T47D (cell line): Measurements from ENCODE around the gene CDC23.
"Not testable (repeated sequence)": the region's sequence is repeated elsewhere in the genome, so short reads cannot be mapped to it uniquely, and the experiment has no call there.

Experiments used
- DNase-seq, 2 experiments: peaks; one replicate each; pipeline versions ENCODE4 v3.0.0 to v3.0.0-alpha.2; 2011 to 2012; ENCODE audit warnings: low read depth in 1 of 2, low spot score in 1 of 2
- JUND ChIP-seq: IDR thresholded peaks from 2 replicates; pipeline ENCODE4 v1.6.1; 2012; ENCODE audit warnings: low read depth
- in situ Hi-C: cut with HindIII; loops from 2 replicates; pipeline ENCODE4 v1.10.0; 2016; ENCODE audit warnings: low sequenced_read_pairs, low pct_unique_long_range_greater_than_20kb

The CDC23 gene

DNA sequence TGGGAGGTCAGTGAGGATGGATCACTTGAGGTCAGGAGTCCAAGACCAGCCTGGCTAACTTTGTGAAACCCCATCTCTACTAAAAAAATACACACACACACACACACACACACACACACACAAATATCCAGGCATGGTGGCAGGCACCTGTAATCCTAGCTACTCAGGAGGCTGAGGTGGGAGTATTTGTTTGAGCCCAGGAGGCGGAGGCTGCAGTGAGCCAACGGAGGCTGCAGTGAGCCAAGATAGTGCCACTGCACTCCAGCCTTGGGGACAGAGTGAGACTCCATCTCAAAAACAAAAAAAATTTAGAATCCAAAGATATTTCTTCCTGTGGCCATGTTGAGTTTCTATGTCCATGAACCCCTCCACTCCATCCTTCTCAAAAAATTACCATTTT is 21.5 kb upstream of the CDC23 start:
- no peak for TF ChIP-seq JUND
- no peak for DNase-seq
- in situ Hi-C loops, result no loop called here

DNA sequence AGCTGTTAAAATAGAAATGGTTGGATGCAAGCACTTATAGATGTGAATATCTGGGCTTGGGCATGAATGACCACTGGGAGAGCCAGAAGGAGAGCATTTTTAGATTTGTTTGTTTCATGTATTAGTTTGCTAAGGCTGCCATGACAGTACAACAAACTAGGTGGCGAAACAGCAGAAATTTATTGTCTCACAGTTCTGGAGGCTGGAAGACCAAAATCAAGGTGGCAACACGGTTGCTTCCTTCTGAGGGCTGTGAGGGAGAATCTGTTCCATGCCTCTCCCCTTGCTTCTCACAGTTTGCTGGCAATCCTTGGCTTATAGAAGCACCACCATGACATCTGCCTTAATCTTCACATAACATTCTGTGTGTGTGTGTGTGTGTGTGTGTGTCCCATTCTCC is 20.2 kb upstream of the CDC23 start:
- TF ChIP-seq JUND, result no peak
- DNase-seq, result no peak
- in situ Hi-C loops, result no loop called here

DNA sequence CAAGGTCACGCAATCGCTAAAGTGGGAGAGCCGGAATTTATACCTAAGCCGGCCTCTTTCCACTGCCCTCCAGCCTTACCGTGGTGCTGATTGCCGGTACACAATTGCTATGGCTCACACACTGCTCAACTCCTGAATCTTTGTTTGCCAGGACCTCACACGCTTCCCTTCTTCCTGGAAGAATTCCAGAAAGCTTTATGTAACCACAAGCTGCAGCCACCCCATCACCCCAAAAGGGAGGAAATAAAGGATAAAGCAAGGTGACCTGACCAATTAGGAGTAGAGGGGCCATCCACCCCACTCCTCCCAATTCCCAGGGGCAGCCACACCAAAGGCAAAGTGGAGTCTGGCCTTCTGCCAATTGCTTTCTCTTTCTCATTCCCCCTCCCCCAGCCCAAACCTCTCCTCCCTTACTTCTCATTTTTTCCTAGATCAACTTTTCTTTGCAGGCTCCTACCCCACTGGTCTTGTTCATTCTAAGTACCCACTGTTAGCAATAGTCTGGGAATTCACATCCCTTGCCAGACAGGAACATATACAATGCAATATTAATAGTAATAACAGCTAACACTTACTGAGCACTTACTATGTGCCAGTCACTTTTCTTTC is 18.0 kb upstream of the CDC23 start:
- peak in 1 of 2 experiments; percentile 36 for DNase-seq
- TF ChIP-seq JUND, result no peak

GRCh38 chr5:138230261-138230660 is 17.1 kb upstream of the CDC23 start:
- TF ChIP-seq JUND, result no peak
- in situ Hi-C loops, result no loop called here
- no peak for DNase-seq

More for the DNA sequence above, 18.0 kb upstream of the CDC23 start:
- in situ Hi-C loops, result no loop called here

- no peak for TF ChIP-seq JUND
- in situ Hi-C loops, result no loop called here
- DNase-seq, result no peak
These were observed 16.3 kb upstream of the CDC23 start for GRCh38 chr5:138229387-138229786.

DNA sequence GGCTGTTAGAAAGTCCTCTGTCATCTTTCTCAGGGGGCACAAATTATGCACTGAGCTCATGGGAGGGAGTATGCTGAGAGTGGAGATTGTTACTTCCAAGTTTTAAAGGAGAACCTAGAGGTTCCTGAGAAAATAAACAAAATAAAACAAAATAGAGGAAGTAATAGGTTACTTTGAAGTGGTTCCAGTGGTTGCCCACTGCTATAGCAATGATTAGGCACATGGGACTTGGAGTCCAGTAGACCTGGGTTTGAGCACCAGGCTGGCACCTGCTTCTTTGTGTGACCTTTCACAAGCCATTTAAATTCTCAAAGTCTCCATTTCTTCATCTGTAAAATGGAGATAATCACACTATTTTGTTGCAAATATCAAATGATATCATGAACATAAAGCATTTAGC is 13.8 kb upstream of the CDC23 start:
- in situ Hi-C loops, result no loop called here
- TF ChIP-seq JUND, result no peak
- DNase-seq, result no peak

- in situ Hi-C loops, result no loop called here
- no peak for TF ChIP-seq JUND
- DNase-seq, result no peak
These were observed 11.6 kb upstream of the CDC23 start for GRCh38 chr5:138224712-138225111.

GRCh38 chr5:138223532-138223931 is 10.4 kb upstream of the CDC23 start:
- in situ Hi-C loops, result no loop called here
- no peak for DNase-seq
- no peak for TF ChIP-seq JUND

DNA sequence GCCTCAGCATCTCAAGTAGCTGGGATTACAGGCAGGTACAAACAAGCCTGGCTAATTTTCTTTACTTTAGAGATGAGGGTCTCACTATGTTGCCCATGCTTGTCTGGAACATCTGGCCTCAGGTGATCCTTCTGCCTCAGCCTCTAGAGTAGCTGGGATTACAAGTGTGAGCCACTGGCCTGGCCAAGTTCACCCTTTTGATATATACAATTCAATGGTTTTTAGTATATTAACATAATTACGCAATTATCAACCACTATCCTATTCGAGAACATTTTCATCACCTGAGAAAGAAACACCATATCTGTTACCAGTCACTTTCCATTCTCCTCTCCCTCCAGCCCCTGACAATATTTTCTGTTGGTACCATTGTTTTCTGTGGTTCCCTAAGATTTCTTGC is 3.7 kb upstream of the CDC23 start:
- in situ Hi-C loops, result no loop called here
- DNase-seq, result no peak
- no peak for TF ChIP-seq JUND

- in situ Hi-C loops, result no loop called here
- TF ChIP-seq JUND, result no peak
- peak in 1 of 2 experiments; percentile 19 for DNase-seq
These were observed 329 bp downstream of the CDC23 start for GRCh38 chr5:138212828-138213160.

DNA sequence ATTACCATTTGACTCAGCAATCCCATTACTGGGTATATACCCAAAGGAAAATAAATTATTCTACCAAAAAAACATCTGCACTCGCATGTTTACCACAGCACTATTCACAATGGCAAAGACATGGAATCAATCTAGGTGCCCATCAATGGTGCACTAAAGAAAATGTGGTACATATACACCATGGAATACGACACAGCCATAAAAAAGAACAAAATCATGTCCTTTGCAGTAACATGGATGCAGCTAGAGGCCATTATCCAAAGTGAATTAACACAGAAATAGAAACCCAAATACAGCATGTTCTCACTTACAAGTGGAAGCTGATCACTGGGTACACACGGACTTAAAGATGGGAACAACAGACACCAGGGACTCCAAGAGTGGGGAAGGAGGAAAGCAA is 2.1 kb downstream of the CDC23 start:
- in situ Hi-C loops, result no loop called here
- DNase-seq, result no peak
- no peak for TF ChIP-seq JUND

- not testable (repeated sequence) for DNase-seq
These were observed 19.3 kb downstream of the CDC23 start for GRCh38 chr5:138193859-138194258.

DNA sequence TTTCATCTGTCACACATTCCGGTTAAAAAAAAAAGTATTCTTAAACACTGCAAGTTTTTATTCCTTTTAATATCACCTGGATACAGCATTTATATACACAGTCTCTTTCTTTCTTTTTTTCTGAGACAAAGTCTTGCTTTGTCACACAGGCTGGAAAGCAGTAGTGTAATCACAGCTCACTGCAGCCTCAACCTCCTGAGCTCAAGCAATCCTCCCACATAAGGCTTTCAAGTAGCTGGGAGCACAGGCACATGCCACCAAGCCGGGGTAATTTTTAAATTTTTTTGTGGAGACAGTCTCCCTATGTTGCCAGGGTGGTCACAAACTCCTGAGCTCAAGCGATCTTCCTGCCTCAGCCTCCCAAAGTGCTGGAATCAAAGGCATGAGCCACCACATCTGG is 20.3 kb downstream of the CDC23 start:
- in situ Hi-C loops, result no loop called here
- DNase-seq, result no peak
- TF ChIP-seq JUND, result no peak

More at GRCh38 chr5:138193859-138194258, 19.3 kb downstream of the CDC23 start:
- in situ Hi-C loops, result not testable (repeated sequence)

GRCh38 chr5:138188626-138189025 is 24.5 kb downstream of the CDC23 start:
- in situ Hi-C loops, result no loop called here

More at GRCh38 chr5:138188626-138189025, 24.5 kb downstream of the CDC23 start:
- TF ChIP-seq JUND, result no peak
- no peak for DNase-seq
